KMS-11 (cell line): ENCODE data around the gene RPL29.

Experiments
- H2AFZ ChIP-seq: fragments of 200-600 bp; sonication (generic); 2 replicates; pipeline ENCODE4 v1.6.1; 2016; ENCODE audit warnings: antibody characterized with exemption, mixed run types, low read depth
- H3K27ac ChIP-seq: fragments of 200-600 bp; sonication (generic); 2 replicates; pipeline ENCODE4 v1.6.1; 2016; ENCODE audit warnings: mild to moderate bottlenecking, mixed run types
- H3K27me3 ChIP-seq: fragments of 200-600 bp; sonication (generic); 2 replicates; pipeline ENCODE4 v1.6.1; 2017; ENCODE audit warnings: mild to moderate bottlenecking, low read depth, mixed run types, moderate library complexity; ENCODE audit not compliant: insufficient read depth
- H3K36me3 ChIP-seq: fragments of 200-600 bp; sonication (generic); 2 replicates; pipeline ENCODE4 v1.6.1; 2017; ENCODE audit warnings: mild to moderate bottlenecking, mixed run types; ENCODE audit not compliant: insufficient read depth
- H3K4me1 ChIP-seq: fragments of 200-600 bp; sonication (generic); 2 replicates; pipeline ENCODE4 v1.6.1; 2016; ENCODE audit warnings: mild to moderate bottlenecking, low read depth, mixed run types; ENCODE audit not compliant: poor library complexity, severe bottlenecking
- H3K4me2 ChIP-seq: fragments of 200-600 bp; sonication (generic); 2 replicates; pipeline ENCODE4 v1.7.0; 2016; ENCODE audit warnings: mild to moderate bottlenecking, mixed run types
- H3K4me3 ChIP-seq: fragments of 200-600 bp; sonication (generic); IDR thresholded peaks from 2 replicates; pipeline ENCODE4 v1.6.1; 2017; ENCODE audit warnings: low read depth, low read length, mixed read lengths; ENCODE audit not compliant: insufficient read depth
- H3K79me2 ChIP-seq: fragments of 200-600 bp; sonication (generic); 2 replicates; pipeline ENCODE4 v1.6.1; 2016; ENCODE audit warnings: low read depth, mixed run types; ENCODE audit not compliant: insufficient read depth
- H3K9ac ChIP-seq: fragments of 200-600 bp; sonication (generic); 2 replicates; pipeline ENCODE4 v1.6.1; 2016; ENCODE audit warnings: mild to moderate bottlenecking, mixed run types
- H4K20me1 ChIP-seq: fragments of 200-600 bp; sonication (generic); 2 replicates; pipeline ENCODE4 v1.6.1; 2016; ENCODE audit warnings: mild to moderate bottlenecking, mixed run types; ENCODE audit not compliant: insufficient read depth
- CTCF ChIP-seq: fragments of 200-600 bp; sonication (generic); conservative IDR thresholded peaks from 2 replicates; pipeline ENCODE4 v1.6.1; 2017; ENCODE audit warnings: low read depth, mild to moderate bottlenecking, antibody characterized with exemption, low read length, moderate library complexity, mixed read lengths

The RPL29 gene

GRCh38 chr3:51969841-51970240 lies 25.9 kb downstream of the RPL29 start:
- 0 out of 2 replicates have a peak, but pooled peaks cover 5% of the 10 kb centered on the region for H3K79me2 ChIP-seq
- H3K36me3 ChIP-seq: no peaks in the 10 kb centered on the region
- no peaks in the 10 kb centered on the region for H3K27me3 ChIP-seq
- H3K9ac ChIP-seq: no peak overlapping the region
- H3K4me1 ChIP-seq: peaks cover 7% of the 10 kb centered on the region
- no peaks in the 10 kb centered on the region for H4K20me1 ChIP-seq
- H3K4me3 ChIP-seq: no peak overlapping the region
- H3K4me2 ChIP-seq: no peak overlapping the region
- no peak overlapping the region for H3K27ac ChIP-seq
- H2AFZ ChIP-seq: no peak overlapping the region
- TF ChIP-seq CTCF: no peak

GRCh38 chr3:51968883-51969678 lies 26.6 kb downstream of the RPL29 start:
- no peaks in the 10 kb centered on the region for H3K36me3 ChIP-seq
- no peak overlapping the region for H2AFZ ChIP-seq
- no peak overlapping the region for H3K27ac ChIP-seq
- no peak for TF ChIP-seq CTCF
- H3K9ac ChIP-seq: no peak overlapping the region
- H3K4me3 ChIP-seq: no peak overlapping the region
- H4K20me1 ChIP-seq: no peaks in the 10 kb centered on the region
- no peaks in the 10 kb centered on the region for H3K27me3 ChIP-seq
- 0 out of 2 replicates have a peak, but pooled peaks cover 5% of the 10 kb centered on the region for H3K79me2 ChIP-seq
- H3K4me1 ChIP-seq: peaks cover 1% of the 10 kb centered on the region
- no peak overlapping the region for H3K4me2 ChIP-seq

GRCh38 chr3:51968170-51968775 lies 27.4 kb downstream of the RPL29 start:
- Histone ChIP-seq H3K9ac (no peak overlapping the region), H3K4me1 (no peaks in the 10 kb centered on the region), H4K20me1 (no peaks in the 10 kb centered on the region), H3K27me3 (no peaks in the 10 kb centered on the region), H3K4me2 (peak overlapping the region; percentile 68; the same call in 1 of the 2 replicates), H3K27ac (no peak overlapping the region), H2AFZ (no peak overlapping the region), H3K36me3 (no peaks in the 10 kb centered on the region), H3K4me3 (no peak overlapping the region), H3K79me2 (0 out of 2 replicates have a peak, but pooled peaks cover 2% of the 10 kb centered on the region)
- no peak for TF ChIP-seq CTCF

- H2AFZ ChIP-seq: peak within 1 kb of the TSS; percentile 67
- H3K4me2 ChIP-seq: peak within 1 kb of the TSS; percentile 68
- no peaks in the 10 kb centered on the region for H3K4me1 ChIP-seq
- H3K4me3 ChIP-seq: no peak within 1 kb of the TSS
- no peaks in the 10 kb centered on the region for H3K36me3 ChIP-seq
- H3K27me3 ChIP-seq: no peaks in the 10 kb centered on the region
- no peaks in the 10 kb centered on the region for H3K79me2 ChIP-seq
- no peak within 1 kb of the TSS for H3K27ac ChIP-seq
- H4K20me1 ChIP-seq: no peaks in the 10 kb centered on the region
- peak within 1 kb of the TSS; percentile 51; the same call in 1 of the 2 replicates for H3K9ac ChIP-seq
- no peak for TF ChIP-seq CTCF
Measured at GRCh38 chr3:51967384-51968169, 28.1 kb downstream of the RPL29 start, which contains the start of gene PCBP4. Gene PCBP4, minus strand, starts transcription at chr3:51967454. Its CDS starts 6,214 bp downstream, at chr3:51961240.
